Ovary (tissue), 3 donors: ENCODE results near the gene TMCO6.

ENCODE experiments used
- CTCF ChIP-seq, 3 donors: fragments of 450-650 bp in 2 of 3; fragments of 200-600 bp in 1 of 3; IDR thresholded peaks; one replicate each; pipeline versions ENCODE4 v1.5.1 to v1.8.0; 2016 to 2022; ENCODE audit warnings: antibody characterized with exemption in 3 of 3, mild to moderate bottlenecking in 1 of 3
- EP300 ChIP-seq: sonication (generic); formaldehyde crosslinking; IDR thresholded peaks from one replicate; pipeline ENCODE4 v1.6.1; 2017; ENCODE audit warnings: antibody characterized with exemption
- POLR2A ChIP-seq: fragments of 450-650 bp; IDR thresholded peaks from one replicate; pipeline ENCODE4 v1.6.1; 2017; ENCODE audit warnings: antibody characterized with exemption, mild to moderate bottlenecking, moderate library complexity
- donor health status: DM: no; HTN: no; CAD: no.

GRCh38 chr5:140678993-140679392 lies 39.7 kb downstream of the TMCO6 start:
- TF ChIP-seq CTCF (IDR thresholded peaks at IDR 0.05): no peak
- no peak for TF ChIP-seq POLR2A
- no peak for TF ChIP-seq EP300
